Occipital lobe (tissue), 2 donors: ENCODE results near the gene SULF2. TPM values are rescaled to one million over a fixed set of nuclear protein-coding genes. Genes with fewer than 3 reads are reported as not detected.

Experiments used
- DNase-seq: peaks from one replicate; lab custom pipeline; 2025; lab: John Stamatoyannopoulos, UW
- total RNA-seq: library from RNA; depleted of rRNA; stranded (reverse); fragments of >200 nt; gene quantifications from one replicate; pipeline ENCODE4 v1.2.3, GENCODE V29; 2014

Gene SULF2
- total RNA-seq, 1 donor from 2014 or later, result 9.4 TPM

DNA sequence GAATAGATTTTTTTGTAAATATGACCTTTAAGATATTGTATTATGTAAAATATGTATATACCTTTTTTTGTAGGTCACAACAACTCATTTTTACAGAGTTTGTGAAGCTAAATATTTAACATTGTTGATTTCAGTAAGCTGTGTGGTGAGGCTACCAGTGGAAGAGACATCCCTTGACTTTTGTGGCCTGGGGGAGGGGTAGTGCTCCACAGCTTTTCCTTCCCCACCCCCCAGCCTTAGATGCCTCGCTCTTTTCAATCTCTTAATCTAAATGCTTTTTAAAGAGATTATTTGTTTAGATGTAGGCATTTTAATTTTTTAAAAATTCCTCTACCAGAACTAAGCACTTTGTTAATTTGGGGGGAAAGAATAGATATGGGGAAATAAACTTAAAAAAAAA is 130.9 kb downstream of the SULF2 start:
- DNase-seq, result no peak

DNA sequence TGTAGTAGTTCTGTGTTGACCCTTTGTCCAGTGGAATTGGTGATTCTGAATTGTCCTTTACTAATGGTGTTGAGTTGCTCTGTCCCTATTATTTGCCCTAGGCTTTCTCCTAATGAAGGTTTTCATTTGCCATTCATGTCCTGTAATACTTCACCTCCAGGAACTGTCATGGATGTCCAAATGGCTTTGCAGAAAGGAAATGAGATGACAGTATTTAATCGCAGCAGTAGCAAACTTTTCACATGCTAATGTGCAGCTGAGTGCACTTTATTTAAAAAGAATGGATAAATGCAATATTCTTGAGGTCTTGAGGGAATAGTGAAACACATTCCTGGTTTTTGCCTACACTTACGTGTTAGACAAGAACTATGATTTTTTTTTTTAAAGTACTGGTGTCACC is 131.4 kb downstream of the SULF2 start:
- DNase-seq, result no peak

DNA sequence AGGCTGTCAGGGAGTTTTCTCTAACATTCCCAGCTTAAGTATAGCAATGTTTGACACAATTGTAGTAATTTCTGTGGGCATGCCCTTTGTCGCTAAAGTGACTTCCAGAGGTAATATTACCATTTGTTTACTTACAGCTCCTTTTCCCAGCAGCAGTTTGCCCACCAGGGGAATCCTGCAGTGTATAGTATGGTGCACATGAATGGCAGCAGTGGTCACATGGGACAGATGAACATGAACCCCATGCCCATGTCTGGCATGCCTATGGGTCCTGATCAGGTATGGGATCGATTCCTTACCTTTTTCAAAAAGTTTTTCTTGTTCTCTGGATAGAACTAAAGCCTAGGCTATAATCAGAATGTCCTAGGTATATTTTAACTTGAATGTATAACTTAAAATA is 132.5 kb downstream of the SULF2 start:
- DNase-seq, result no peak

DNA sequence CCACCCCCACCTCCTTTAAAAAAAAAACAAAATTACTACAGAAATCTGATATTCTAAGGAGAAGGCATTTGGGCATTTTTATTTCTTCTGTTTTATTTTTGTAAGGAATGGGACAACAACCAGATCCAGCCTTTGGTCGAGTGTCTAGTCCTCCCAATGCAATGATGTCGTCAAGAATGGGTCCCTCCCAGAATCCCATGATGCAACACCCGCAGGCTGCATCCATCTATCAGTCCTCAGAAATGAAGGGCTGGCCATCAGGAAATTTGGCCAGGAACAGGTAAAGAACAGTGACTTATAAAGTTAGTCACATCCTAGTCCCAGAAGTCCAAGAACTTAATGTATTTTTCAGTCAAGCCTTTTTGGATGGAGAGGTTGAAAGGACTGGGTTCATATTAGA is 133.0 kb downstream of the SULF2 start:
- no peak for DNase-seq

DNA sequence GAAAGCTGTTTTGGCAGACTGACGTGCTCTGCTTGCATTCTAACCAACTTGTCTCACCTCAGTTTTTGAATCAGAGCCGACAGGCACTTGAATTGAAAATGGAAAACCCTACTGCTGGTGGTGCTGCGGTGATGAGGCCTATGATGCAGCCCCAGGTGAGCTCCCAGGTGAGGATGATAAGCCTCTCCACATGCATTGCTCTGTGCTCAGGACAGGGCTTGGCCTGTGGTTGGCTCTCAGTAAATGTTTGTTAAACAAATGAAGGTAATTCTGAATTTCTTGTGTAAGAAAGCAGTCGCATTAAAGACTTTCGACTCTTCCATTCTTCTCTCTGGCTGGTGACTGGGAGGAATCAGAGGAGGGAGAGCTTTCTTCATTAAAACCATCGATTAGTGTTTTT is 136.3 kb downstream of the SULF2 start:
- DNase-seq, result no peak

DNA sequence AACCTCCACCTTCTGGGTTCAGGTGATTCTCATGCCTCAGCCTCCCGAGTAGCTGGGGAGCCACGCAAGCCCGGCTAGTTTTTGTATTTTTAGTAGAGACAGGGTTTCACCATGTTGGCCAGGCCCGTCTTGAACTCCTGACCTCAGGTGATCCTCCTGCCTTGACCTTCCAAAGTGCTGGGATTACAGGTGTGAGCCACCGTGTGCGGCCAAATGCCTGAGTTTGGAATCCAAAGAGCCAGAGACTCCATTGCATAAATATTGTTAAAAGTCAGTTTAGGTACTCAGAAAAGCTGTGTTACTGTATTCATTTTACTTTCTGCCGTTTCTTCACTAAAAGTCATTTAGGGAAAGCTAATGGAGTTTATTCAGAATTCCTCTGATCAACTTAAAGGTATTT is 137.3 kb downstream of the SULF2 start:
- no peak for DNase-seq

DNA sequence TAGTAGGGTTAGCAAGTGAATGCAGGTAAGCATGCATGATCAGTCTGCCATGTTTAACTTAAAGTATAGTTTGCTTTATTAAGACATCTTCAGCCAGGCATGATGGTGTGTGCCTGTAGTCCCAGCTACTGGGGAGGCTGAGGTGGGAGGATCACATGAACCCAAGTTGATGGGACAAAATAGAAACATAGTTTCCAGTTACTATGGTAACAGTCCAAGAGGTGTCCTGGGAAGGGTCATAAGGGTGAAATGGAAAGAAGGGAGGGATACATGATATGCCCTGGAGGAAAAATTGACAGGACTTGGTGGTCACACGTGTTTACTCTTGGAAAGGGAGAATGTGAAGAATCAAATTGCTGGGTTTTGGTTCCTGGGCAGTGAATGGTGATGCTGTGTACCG is 139.6 kb downstream of the SULF2 start:
- DNase-seq, result no peak

DNA sequence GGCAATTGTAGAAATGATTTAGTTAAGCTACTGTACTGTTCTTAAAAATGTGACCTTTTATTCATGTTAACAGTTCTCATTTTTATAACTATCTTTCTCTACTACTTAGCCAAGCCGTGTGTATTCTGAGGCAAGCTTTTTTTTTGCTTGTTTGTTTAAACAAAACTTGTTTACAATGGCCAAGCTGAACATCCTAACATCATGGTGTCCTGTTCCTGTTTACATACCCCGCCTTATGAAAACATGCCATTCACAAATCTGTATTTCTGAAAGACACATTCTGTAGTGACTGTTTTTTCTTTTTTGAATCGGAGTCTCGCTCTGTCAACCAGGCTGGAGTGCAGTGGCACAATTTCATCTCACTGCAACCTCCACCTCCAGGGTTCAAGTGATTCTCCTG is 142.7 kb downstream of the SULF2 start:
- no peak for DNase-seq

DNA sequence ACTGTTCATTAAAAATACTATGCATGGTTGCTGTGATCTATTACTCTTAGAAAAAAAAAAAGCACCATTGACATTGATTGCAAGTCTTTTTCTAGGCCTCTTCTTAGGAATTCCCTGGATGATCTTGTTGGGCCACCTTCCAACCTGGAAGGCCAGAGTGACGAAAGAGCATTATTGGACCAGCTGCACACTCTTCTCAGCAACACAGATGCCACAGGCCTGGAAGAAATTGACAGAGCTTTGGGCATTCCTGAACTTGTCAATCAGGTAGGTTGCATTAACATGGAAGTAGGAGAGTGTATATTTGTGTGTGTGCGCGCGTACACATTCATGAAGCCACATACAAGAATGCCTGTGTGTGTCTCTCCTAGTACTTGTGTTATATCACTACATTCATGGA is 143.2 kb downstream of the SULF2 start:
- no peak for DNase-seq

DNA sequence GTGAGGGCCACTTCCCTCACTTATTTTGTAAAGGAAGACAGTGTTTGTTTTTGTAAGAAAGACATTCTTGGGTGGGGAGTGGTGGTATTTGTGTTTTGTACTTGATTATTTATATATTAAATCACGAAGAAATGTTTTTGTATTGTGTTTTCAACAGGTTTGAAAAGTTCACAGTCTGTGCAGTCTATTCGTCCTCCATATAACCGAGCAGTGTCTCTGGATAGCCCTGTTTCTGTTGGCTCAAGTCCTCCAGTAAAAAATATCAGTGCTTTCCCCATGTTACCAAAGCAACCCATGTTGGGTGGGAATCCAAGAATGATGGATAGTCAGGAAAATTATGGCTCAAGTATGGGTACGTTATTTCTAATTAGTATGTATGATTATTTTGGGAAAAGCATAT is 146.4 kb downstream of the SULF2 start:
- DNase-seq, result no peak

DNA sequence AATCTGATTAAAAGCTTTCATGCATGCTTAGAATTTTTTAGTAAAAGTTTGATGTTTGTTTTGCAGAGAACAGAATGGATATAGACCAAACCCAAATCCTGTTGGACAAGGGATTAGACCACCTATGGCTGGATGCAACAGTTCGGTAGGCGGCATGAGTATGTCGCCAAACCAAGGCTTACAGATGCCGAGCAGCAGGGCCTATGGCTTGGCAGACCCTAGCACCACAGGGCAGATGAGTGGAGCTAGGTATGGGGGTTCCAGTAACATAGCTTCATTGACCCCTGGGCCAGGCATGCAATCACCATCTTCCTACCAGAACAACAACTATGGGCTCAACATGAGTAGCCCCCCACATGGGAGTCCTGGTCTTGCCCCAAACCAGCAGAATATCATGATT is 150.0 kb downstream of the SULF2 start:
- no peak for DNase-seq

DNA sequence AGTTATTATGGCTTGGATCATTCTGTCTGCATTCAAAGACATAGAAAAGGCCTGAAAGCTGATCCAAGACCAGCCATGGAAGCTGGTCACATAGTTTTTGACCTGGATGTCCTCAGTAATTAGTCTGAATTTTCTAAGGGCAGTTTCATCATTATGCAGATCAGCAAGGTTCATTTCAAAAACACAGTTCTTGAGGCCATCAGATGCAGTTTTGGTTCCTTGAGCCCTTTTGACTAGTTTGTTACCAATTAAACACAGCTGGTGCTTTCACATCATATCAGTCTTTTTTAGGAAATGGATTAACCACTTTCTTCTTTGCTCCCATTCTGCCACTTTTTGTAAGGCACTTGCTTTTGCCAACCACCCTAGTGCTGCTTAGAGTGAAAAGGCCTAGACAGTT is 154.2 kb downstream of the SULF2 start:
- no peak for DNase-seq

DNA sequence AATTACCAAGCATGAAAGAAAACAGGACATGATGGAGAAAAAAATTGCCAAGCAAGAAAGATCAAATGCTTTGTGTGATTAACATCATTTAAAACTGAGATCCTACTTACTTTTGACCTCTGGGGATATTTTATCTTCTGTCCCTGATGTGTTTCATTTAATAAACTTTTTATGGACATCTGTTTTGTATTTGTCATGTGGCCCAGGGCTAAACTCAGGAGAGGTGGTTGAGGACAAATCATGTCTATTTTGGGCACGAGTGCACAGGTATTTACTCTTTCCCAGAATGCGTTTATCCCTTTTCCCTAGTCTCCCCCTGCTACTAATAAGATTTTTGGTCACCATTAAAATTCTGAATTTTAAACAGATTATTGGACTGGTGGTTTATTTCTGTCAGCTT is 155.4 kb downstream of the SULF2 start:
- DNase-seq, result no peak

DNA sequence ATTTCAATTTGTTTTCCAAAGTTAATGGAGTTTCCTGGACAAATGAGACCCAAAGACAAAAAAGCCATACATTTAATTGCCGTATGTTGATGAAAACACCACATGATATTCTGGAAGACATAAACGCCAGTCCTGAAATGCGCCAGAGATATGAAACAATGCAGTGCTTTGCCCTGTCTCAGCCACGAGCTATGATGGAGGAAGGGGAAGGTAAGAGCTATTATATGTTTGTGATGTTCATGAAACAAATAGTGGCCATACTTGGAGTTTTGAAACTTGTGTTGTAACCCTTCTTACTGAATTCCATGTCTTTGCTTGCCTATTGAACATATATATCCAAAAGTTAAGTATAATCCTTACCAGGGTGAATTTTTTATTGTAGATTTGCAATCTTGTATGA is 157.7 kb downstream of the SULF2 start:
- DNase-seq, result no peak

DNA sequence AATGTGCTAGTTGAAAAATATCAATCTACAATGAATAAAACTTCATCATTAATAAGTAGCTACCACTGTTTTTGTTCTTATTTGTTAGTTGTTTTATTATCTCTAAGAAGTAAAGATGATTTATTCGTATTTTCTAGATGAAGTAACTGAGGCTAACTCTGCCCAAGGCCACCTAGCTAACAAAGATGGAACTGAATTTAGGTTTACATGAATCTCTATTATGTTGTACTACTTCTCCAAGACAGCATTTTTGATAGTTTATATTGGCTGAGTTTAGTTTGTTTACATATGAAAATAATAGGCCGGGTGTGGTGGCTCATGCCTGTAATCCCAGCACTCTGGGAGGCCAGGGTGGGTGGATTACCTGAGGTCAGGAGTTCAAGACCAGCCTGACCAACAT is 162.1 kb downstream of the SULF2 start:
- no peak for DNase-seq

DNA sequence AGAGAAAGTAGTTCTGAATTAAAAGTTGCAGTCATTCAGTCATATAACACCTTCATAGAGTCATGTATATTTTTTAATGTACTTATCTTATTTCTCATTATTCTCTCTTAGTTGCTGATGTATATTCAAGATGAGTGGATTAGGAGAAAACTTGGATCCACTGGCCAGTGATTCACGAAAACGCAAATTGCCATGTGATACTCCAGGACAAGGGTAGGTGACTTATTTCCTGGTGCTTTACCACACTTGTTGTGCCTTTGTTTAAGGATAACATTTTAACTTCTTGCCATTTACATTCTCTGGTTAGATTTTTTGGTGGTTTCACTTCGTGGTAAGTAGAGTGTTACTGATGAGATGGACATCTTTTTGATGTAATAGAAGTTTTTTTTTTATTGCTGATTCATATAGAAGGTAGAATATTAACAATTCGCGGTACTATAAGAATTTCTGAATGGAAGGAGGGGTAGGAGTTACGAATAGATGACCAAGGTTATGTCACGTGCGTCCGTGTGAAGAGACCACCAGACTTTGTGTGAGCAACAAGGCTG is 163.1 kb downstream of the SULF2 start:
- DNase-seq, result no peak

DNA sequence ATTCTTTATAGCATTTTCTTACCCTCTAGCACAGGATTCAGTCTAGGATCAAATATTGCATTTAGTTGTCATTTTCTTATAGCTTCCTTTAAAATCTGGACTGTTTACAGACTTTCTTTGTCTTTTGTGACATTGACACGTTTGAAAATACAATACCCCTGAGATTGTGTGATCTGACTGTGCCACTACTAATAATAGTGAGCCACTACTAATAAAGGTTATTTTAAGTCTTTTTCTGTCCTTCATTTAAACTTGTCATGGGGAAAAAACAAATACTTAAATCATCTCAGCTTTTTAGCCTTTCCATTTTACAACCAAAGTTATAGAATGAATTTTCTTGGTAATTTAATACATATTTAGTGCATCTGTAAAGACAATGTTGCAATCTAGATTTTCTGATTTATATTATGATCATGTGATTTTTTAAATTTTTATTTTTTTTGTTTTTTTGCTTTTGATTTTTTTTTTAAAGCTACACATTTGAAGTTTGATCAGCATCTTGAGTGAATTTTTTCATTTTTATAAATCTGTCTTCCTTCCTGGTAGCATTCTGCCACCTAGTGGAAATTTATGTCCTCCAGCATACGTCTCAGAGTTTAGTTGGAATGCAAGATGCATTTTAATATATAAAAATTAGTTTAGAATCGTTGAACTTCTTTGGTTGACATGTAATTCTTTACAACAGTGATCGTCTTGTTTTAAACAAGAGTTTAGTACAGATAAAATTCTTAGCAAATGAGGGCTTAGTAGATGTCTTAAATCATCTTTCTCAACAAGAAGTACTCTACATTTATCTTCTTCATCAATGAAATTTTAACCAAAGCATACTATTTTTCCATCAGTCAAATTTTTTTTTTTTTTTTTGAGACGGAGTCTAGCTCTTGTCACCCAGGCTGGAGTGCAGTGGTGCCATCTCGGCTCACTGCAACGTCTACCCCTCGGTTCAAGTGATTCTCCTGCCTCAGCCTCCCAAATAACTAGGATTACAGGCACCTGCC is 164.2 kb downstream of the SULF2 start:
- DNase-seq, result no peak

DNA sequence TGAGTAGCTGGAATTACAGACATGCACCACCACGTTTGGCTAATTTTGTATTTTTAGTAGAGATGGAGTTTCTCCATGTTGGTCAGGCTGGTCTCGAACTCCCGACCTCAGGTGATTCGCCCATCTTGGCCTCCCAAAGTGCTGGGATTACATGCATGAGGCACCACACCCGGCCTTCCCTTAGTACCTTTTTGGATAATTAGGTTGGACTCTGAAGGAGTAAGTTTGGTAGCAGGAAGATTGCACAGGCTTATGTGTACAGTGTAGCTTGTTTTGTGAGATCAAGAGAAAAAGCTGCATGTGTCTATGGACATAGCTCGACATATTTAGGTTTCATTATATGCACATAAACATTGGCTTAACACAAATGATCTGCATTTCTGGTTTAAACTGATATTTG is 166.8 kb downstream of the SULF2 start:
- no peak for DNase-seq

DNA sequence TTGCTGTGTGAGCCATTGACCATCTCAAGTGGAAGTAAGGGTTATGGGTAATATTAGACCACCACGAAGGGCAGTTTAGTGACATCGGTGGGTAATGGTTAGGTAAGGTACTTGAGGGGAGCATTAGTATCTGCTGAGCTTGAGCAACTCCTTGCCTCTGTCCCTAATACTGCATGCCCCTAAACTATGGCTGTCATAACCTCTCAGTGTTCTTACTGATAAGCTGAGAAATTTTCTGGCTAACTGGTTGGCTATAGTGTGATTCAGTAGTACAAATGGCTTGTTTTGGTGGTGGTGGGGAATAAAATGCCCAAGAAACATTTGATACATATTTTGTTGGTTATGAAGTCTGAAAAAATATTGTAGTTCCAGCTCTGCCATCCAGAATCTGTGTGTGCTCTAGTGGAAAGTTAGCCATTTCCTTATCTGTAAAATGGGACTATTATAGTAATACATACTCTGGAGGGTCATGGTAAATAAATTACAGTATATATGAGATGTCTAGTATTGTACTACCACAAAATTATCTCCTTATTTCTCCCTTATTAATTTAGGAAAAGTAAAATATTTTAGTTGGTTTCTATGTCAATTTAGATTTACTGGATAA is 170.5 kb downstream of the SULF2 start:
- DNase-seq, result no peak

DNA sequence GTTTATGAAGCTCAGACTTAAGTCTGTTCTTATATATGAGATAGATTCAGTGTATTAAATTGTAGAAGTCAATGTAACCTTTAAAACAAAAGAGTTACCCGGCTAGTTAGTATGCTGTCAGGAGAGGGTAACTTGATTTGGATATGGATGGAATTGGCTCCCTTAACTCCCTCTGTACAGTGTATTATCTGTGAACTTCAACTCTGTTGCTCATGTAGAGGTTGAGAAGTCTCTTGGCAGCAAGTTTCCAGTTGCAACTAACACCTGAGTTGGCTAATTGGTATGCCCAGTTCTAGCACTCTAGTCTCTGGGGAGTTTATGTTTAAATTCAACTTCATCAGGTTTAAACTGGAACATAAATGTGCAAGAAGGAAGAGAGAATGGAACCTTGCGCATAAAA is 172.6 kb downstream of the SULF2 start:
- no peak for DNase-seq

DNA sequence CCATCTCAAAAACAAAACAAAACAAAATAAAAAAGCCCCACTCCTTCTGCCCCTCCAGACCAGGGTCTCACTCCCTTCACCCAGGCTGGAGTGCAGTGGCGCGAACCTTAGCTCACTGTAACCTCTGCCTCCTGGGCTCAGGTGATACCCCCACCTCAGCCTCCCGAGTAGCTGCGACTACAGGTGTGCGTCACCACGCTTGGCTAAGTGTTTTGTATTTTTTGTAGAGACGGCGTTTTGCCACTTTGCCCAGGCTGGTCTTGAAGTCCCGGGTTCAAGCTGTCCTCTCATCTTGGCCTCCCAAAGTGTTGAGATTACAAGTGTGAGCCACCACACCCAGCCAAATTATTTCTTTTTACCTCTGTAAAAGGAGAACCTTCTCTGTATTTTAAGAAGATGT is 173.5 kb downstream of the SULF2 start:
- DNase-seq, result no peak

DNA sequence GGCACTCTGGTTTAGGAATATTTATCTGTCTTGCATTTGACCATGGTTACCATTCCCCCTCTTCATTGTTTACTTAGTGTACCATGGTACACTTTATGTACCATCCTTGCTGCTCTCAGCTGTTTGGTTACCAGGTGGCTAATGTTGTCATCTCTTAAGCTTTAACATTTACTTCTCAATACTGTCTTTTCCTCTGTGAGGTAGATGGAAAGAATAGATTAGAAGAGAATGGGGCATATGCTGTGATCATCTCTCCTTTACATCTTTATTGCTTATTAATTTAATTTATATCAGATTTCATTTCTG is 174.4 kb downstream of the SULF2 start:
- no peak for DNase-seq
